Glutamatergic neuron (in vitro differentiated cells): ENCODE measurements around the gene PPP1R10. TPM values are rescaled to one million over a fixed set of nuclear protein-coding genes. Genes with fewer than 3 reads are reported as not detected.
A peak's percentile ranks its signal among the peaks of the same experiment; 100 is the strongest.

Source experiments
- DNase-seq: peaks from one replicate; pipeline ENCODE4 v3.0.0; 2022
- H3K27ac Mint-ChIP-seq: one replicate; pipeline ENCODE4 v1.8.0; 2020; ENCODE audit warnings: mild to moderate bottlenecking, mixed read lengths, inconsistent platforms; ENCODE audit not compliant: unreplicated experiment
- H3K27me3 Mint-ChIP-seq: one replicate; pipeline ENCODE4 v1.8.0; 2020; ENCODE audit warnings: mild to moderate bottlenecking, moderate library complexity, mixed read lengths, inconsistent platforms; ENCODE audit not compliant: unreplicated experiment
- H3K36me3 Mint-ChIP-seq: one replicate; pipeline ENCODE4 v1.8.0; 2020; ENCODE audit warnings: mild to moderate bottlenecking, mixed read lengths, inconsistent platforms; ENCODE audit not compliant: unreplicated experiment
- H3K4me1 Mint-ChIP-seq: one replicate; pipeline ENCODE4 v1.8.0; 2020; ENCODE audit warnings: mild to moderate bottlenecking, low read depth, mixed read lengths, inconsistent platforms; ENCODE audit not compliant: unreplicated experiment
- H3K4me3 Mint-ChIP-seq: one replicate; pipeline ENCODE4 v1.8.0; 2020; ENCODE audit warnings: mild to moderate bottlenecking, mixed read lengths, inconsistent platforms; ENCODE audit not compliant: unreplicated experiment
- H3K9me3 Mint-ChIP-seq: one replicate; pipeline ENCODE4 v1.8.0; 2020; ENCODE audit warnings: mild to moderate bottlenecking, moderate library complexity, mixed read lengths, inconsistent platforms; ENCODE audit not compliant: unreplicated experiment
- CTCF ChIP-seq: fragments of 200-600 bp; sonication (generic); IDR thresholded peaks from one replicate; pipeline ENCODE4 v1.5.0; 2021; ENCODE audit not compliant: partially characterized antibody, unreplicated experiment
- total RNA-seq: library from RNA; stranded (reverse); fragmentation: NEBNext Ultra II Directional; extraction: Animal tissue kit (Norgen Biotek cat#: 25700); gene quantifications from one replicate; pipeline ENCODE4 v1.2.1, GENCODE V29; 2021; ENCODE audit not compliant: unreplicated experiment

The PPP1R10 gene
- total RNA-seq, 1 donor from 2014 or later: 99.7 TPM

- H3K36me3 Mint-ChIP-seq: no peaks in the 10 kb centered on the region
- H3K9me3 Mint-ChIP-seq: peaks cover 1% of the 10 kb centered on the region
- DNase-seq: no peak
- no peak for TF ChIP-seq CTCF
- no peak overlapping the region for H3K27ac Mint-ChIP-seq
- no peaks in the 10 kb centered on the region for H3K4me1 Mint-ChIP-seq
- H3K27me3 Mint-ChIP-seq: peaks cover 6% of the 10 kb centered on the region
- H3K4me3 Mint-ChIP-seq: no peak overlapping the region
Observed at GRCh38 chr6:30655743-30656094, 38.7 kb upstream of the PPP1R10 start.

- no peak for TF ChIP-seq CTCF
- no peaks in the 10 kb centered on the region for H3K4me1 Mint-ChIP-seq
- no peak overlapping the region for H3K4me3 Mint-ChIP-seq
- H3K27me3 Mint-ChIP-seq: peaks cover 6% of the 10 kb centered on the region
- peaks cover 1% of the 10 kb centered on the region for H3K9me3 Mint-ChIP-seq
- H3K27ac Mint-ChIP-seq: no peak overlapping the region
- DNase-seq: no peak
- H3K36me3 Mint-ChIP-seq: no peaks in the 10 kb centered on the region
Observed at GRCh38 chr6:30654798-30655742, 38.0 kb upstream of the PPP1R10 start.

GRCh38 chr6:30651143-30651542, 34.1 kb upstream of the PPP1R10 start:
- H3K9me3 Mint-ChIP-seq: peaks cover 7% of the 10 kb centered on the region
- H3K27me3 Mint-ChIP-seq: peaks cover 9% of the 10 kb centered on the region
- no peak for TF ChIP-seq CTCF
- H3K4me3 Mint-ChIP-seq: peak overlapping the region; percentile 30
- peaks cover 9% of the 10 kb centered on the region for H3K4me1 Mint-ChIP-seq
- H3K36me3 Mint-ChIP-seq: no peaks in the 10 kb centered on the region
- peak overlapping the region; percentile 66 for H3K27ac Mint-ChIP-seq
- DNase-seq: no peak

GRCh38 chr6:30647242-30648116, 30.4 kb upstream of the PPP1R10 start:
- Mint-ChIP-seq H3K27me3 (peaks cover 9% of the 10 kb centered on the region), H3K4me3 (peak overlapping the region; percentile 88), H3K27ac (peak overlapping the region; percentile 29), H3K4me1 (peaks cover 11% of the 10 kb centered on the region), H3K9me3 (peaks cover 9% of the 10 kb centered on the region), H3K36me3 (no peaks in the 10 kb centered on the region)
- no peak for TF ChIP-seq CTCF
- DNase-seq: peak; percentile 81
